ENCODE measurements around the gene RPUSD4. TPM values are rescaled to one million over a fixed set of nuclear protein-coding genes. Genes with fewer than 3 reads are reported as not detected.

RPUSD4 gene
- total RNA-seq, 4 donors from 2014 or later: 15.0 to 19.9 (median 17.6) TPM

DNA sequence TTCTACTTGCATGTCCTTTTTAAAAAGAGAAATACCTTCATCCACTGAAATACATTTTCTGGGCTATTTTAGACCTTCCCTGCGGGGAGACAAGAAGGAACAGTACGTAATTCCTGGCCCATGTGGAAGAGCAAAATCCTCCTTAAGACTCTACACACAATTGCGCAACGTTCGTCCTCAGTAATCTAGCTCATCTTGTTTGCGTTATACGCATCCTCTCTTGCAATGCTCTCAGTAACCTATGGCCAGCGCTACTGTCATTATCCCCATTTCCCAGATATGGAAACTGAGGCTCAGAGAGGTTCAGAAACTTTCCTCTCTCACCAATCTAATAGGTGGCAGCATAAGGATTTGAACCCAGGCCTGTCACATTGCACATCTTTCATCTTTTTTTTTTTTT lies 54.6 kb downstream of the RPUSD4 start:
- H3K9me3 ChIP-seq: peaks cover 0 to 8% (median 0%) of the 10 kb centered on the region in 4 donors
- no peak overlapping the region for H3K4me3 ChIP-seq
- intact Hi-C loops (cut with DNase I): no loop called here
- H3K27me3 ChIP-seq: no peaks in the 10 kb centered on the region
- H3K36me3 ChIP-seq: no peaks in the 10 kb centered on the region
- WGBS: 89% methylated on average over 8 of the region's 8 CpGs
- TF ChIP-seq POLR2A (IDR thresholded peaks at IDR 0.05; ENCODE audit: low read depth): no peak
- TF ChIP-seq, protein P1, sequence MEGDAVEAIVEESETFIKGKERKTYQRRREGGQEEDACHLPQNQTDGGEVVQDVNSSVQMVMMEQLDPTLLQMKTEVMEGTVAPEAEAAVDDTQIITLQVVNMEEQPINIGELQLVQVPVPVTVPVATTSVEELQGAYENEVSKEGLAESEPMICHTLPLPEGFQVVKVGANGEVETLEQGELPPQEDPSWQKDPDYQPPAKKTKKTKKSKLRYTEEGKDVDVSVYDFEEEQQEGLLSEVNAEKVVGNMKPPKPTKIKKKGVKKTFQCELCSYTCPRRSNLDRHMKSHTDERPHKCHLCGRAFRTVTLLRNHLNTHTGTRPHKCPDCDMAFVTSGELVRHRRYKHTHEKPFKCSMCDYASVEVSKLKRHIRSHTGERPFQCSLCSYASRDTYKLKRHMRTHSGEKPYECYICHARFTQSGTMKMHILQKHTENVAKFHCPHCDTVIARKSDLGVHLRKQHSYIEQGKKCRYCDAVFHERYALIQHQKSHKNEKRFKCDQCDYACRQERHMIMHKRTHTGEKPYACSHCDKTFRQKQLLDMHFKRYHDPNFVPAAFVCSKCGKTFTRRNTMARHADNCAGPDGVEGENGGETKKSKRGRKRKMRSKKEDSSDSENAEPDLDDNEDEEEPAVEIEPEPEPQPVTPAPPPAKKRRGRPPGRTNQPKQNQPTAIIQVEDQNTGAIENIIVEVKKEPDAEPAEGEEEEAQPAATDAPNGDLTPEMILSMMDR (IDR thresholded peaks at IDR 0.05): no peak
- TF ChIP-seq EP300 (IDR thresholded peaks at IDR 0.05): no peak
- no peak for TF ChIP-seq POLR2AphosphoS5 (IDR thresholded peaks at IDR 0.05)
- no peak for DNase-seq (ENCODE audit: extremely low spot score)
- H3K27ac ChIP-seq (replicated peaks in 1 of 4): no peak overlapping the region
- peaks cover 0 to 16% (median 8%) of the 10 kb centered on the region in 4 donors for H3K4me1 ChIP-seq

DNA sequence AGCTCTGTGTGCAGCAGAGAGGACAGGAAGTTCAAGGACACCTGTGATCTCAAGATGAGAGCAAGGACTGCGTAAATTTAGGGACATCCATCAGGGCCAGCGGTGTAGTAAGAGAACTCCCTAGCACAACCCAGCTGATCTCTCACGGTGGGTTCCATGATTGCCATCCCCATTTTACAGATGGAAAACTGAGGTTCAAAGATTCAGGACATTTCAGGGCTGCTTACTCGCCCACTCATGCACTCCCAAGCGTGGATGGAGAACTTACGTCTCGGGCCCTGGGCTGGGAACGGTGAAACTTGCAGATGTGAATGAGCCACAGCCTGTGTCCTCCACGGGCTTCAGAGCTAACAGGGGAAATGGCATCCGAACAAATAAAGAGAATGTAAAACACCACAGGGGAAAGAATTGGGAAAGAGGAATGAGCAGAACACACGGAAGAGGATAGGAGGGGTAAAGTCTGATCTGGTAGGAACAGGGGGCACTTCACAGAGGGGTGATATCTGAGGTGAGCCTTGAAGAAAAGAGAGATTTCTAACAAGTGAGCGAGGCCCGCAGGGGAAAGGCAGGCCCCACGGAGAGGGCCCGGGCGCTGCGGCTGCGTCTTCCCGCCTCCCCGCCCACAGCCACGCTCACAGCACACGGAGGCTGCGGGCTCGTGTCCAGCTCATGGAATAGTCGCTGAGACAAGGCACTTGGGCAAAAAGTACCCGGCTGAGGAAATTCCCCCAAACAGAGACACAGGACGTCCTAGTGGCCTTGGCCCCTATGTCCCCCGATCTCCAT lies 55.9 kb downstream of the RPUSD4 start:
- Histone ChIP-seq H3K36me3 (no peaks in the 10 kb centered on the region), H3K4me1 (peaks cover 0 to 16% (median 8%) of the 10 kb centered on the region in 4 donors), H3K9me3 (peaks cover 0 to 8% (median 0%) of the 10 kb centered on the region in 4 donors), H3K27ac (replicated peaks in 1 of 4) (no peak overlapping the region), H3K4me3 (no peak overlapping the region), H3K27me3 (no peaks in the 10 kb centered on the region)
- intact Hi-C loops (cut with DNase I): no loop called here
- no peak for DNase-seq (ENCODE audit: extremely low spot score)
- WGBS: 93% methylated on average over 28 of the region's 28 CpGs
- no peak for TF ChIP-seq POLR2A (IDR thresholded peaks at IDR 0.05; ENCODE audit: low read depth)

DNA sequence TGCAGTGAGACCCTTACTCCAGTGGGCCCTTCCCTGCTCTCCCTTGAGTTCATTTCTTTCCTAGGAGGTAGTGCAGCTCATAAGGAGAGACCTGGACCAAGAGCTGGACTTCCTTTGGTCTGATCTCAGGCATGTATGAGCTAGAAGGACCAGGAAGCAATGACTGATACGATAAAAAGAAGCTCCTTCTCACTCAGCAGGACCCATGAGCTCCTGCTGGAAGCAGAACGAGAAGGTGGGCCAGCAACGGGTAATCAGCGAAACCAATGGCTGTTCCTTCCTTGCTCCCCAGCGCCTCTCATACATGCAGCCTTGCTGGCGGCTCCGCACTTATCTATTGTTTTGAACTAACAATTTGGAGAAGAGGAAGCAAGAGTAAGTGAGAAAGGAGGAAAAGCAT lies 56.8 kb downstream of the RPUSD4 start:
- H3K9me3 ChIP-seq: peaks cover 0 to 8% (median 0%) of the 10 kb centered on the region in 4 donors
- intact Hi-C loops (cut with DNase I): no loop called here
- TF ChIP-seq, protein P1 (IDR thresholded peaks at IDR 0.05): no peak
- 86% methylated on average over 7 of the region's 7 CpGs for WGBS
- no peaks in the 10 kb centered on the region for H3K36me3 ChIP-seq
- H3K27me3 ChIP-seq: no peaks in the 10 kb centered on the region
- no peak for DNase-seq (ENCODE audit: extremely low spot score)
- no peak overlapping the region for H3K4me3 ChIP-seq
- H3K27ac ChIP-seq (replicated peaks in 1 of 4): no peak overlapping the region
- H3K4me1 ChIP-seq: peaks cover 0 to 16% (median 8%) of the 10 kb centered on the region in 4 donors

DNA sequence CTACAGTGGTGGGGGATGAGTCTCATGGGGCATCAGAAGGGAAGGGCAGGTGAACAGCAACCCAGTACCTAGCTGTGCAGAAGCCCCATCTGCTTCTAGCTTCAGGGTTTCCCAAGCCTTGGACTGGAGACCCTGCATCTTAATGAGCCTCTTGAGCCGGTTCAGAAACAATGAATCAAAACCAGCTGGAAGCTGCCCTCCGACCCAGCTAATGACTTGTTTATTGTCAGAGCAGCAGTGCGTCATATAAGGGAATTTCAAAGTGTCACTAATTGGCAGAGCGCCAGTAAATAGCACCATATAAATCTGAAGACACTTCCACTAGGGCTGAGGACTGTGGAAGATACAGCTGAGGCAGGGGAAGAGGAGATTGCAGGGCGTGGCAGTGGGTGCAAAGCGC lies 57.5 kb downstream of the RPUSD4 start:
- DNase-seq (ENCODE audit: extremely low spot score): no peak
- intact Hi-C loops (cut with DNase I): no loop called here
- 90% methylated on average over 2 of the region's 6 CpGs for WGBS

DNA sequence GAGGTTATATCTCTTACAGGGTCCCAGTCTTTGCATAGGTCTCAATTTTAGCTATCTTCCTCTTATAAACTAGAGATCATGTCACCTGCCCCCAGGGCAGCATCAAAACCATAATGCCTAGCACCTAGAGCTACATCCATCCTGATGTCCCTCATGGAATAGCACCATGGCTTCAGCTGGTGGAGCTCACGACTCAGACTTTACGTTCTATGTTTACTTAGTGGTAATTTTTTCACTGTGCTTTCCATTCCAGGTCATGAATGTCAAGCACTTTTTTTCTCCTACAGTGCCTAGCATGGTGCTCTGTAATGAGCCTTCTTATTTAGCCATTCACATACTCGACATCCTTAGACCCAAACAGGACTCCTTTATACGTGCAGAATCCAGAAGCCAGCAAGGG lies 58.4 kb downstream of the RPUSD4 start:
- intact Hi-C loops (cut with DNase I): no loop called here
- TF ChIP-seq, protein P1 (IDR thresholded peaks at IDR 0.05): no peak
- TF ChIP-seq EP300 (IDR thresholded peaks at IDR 0.05): no peak
- TF ChIP-seq POLR2A (IDR thresholded peaks at IDR 0.05; ENCODE audit: low read depth): no peak
- no peak for TF ChIP-seq POLR2AphosphoS5 (IDR thresholded peaks at IDR 0.05)
- Histone ChIP-seq H3K4me3 (no peak overlapping the region), H3K36me3 (no peaks in the 10 kb centered on the region), H3K27ac (replicated peaks in 1 of 4) (no peak overlapping the region), H3K4me1 (peaks cover 0 to 12% (median 8%) of the 10 kb centered on the region in 4 donors), H3K9me3 (peaks cover 0 to 8% (median 0%) of the 10 kb centered on the region in 4 donors), H3K27me3 (no peaks in the 10 kb centered on the region)
- no peak for DNase-seq (ENCODE audit: extremely low spot score)
- WGBS: 88% methylated on average over 4 of the region's 4 CpGs

More for the DNA sequence above, 57.5 kb downstream of the RPUSD4 start:
- no peaks in the 10 kb centered on the region for H3K27me3 ChIP-seq
- no peak overlapping the region for H3K4me3 ChIP-seq
- no peaks in the 10 kb centered on the region for H3K36me3 ChIP-seq
- TF ChIP-seq, protein P1 (IDR thresholded peaks at IDR 0.05): no peak
- TF ChIP-seq EP300 (IDR thresholded peaks at IDR 0.05): no peak
- TF ChIP-seq POLR2A (IDR thresholded peaks at IDR 0.05; ENCODE audit: low read depth): no peak
- no peak for TF ChIP-seq POLR2AphosphoS5 (IDR thresholded peaks at IDR 0.05)
- peaks cover 0 to 16% (median 8%) of the 10 kb centered on the region in 4 donors for H3K4me1 ChIP-seq
- peaks cover 0 to 8% (median 0%) of the 10 kb centered on the region in 4 donors for H3K9me3 ChIP-seq
- no peak overlapping the region for H3K27ac ChIP-seq (replicated peaks in 1 of 4)

All from esophagus muscularis mucosa (tissue), 4 donors.